WTC11 (cell line): Measurements from ENCODE around the gene POLA1.

Experiments
- CTCF ChIP-seq: fragments of 200-600 bp; IDR thresholded peaks from 2 replicates; pipeline ENCODE4 v1.8.0; 2022; ENCODE audit warnings: antibody characterized with exemption
- ZBTB43 ChIP-seq: sonication (generic); formaldehyde crosslinking; IDR thresholded peaks from 2 replicates; pipeline ENCODE4 v1.8.1; 2023; ENCODE audit warnings: mild to moderate bottlenecking, missing genetic modification reagents

- TF ChIP-seq CTCF (no peak), ZBTB43 (no peak)
These were observed 31.4 kb upstream of the POLA1 start for GRCh38 chrX:24662352-24662751.
